PFSK-1 (cell line): ENCODE data around the gene SGK1.

Experiments used
- FOXP2 ChIP-seq: optimal IDR thresholded peaks from 2 replicates; pipeline ENCODE3; 2011; ENCODE audit warnings: borderline replicate concordance, control low read depth, inconsistent platforms; ENCODE audit not compliant: insufficient read depth; ENCODE audit errors: extremely low read length, extremely low read depth
- POLR2AphosphoS5 ChIP-seq: IDR thresholded peaks from 2 replicates; pipeline ENCODE4 v1.6.1; 2012; ENCODE audit warnings: low read depth, mild to moderate bottlenecking, control low read depth, low read length, moderate library complexity
- SIN3A ChIP-seq: IDR thresholded peaks from 2 replicates; pipeline ENCODE4 v1.6.1; 2012; ENCODE audit warnings: mild to moderate bottlenecking, low read length, moderate library complexity, borderline replicate concordance; ENCODE audit not compliant: insufficient read depth
- TAF1 ChIP-seq: IDR thresholded peaks from 2 replicates; pipeline ENCODE4 v1.6.1; 2012; ENCODE audit warnings: low read length, control low read depth, borderline replicate concordance; ENCODE audit not compliant: insufficient read depth
- TF ChIP-seq, protein P1 (sequence below), 2 experiments: IDR thresholded peaks; 2 replicates each; pipeline versions ENCODE4 v1.6.1 to v1.8.0; 2011 to 2012; ENCODE audit warnings: low read depth in 2 of 2, low read length in 2 of 2, control low read depth in 1 of 2, inconsistent platforms in 1 of 2, mild to moderate bottlenecking in 1 of 2, moderate library complexity in 1 of 2; ENCODE audit not compliant: insufficient read depth in 1 of 2

SGK1 gene

DNA sequence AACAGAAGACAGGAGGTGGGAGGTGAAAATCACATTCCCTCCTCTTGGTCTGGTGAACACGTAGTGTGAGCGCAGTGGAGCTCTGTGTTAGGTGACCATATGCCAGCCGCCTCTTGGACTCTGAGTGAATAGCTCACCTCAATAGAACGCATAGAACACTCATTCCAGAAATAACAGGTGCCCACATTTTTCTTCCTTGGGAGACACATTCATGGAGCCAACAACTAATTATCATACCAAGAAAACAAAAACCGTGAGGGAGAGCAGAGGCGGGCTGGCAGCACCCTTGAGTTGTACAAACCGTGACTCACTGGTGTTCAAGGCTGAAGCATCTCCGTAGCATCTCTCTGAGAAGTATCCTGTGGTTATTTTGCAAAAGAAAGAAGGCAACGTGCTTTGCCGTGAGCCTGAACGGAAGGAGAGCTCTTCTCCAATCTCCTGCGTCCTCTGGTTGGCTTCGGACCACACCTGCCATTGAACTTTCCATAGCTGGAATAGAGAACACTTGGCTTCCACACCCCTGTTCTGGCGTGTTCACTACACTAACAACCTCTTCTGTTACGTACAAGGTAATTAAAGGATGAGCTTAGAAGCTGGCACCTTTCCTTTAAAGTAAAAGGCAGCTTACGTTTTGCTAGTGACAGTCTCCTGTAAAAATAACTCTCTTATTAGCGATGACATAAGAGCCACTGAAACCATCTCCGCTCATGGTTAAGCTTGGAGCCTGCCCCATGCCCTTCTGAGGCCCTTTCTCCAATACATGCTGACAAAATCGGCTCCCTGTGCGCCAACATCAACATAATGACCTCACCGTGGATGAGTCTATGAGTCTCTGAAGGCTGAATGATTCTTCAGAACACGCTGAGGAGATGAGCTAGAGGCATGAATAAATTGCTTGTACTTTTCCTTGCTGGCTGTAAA lies 30.2 kb upstream of the SGK1 start:
- TF ChIP-seq TAF1 (peak; percentile 29; the same call in 1 of the 2 replicates), SIN3A (no peak), POLR2AphosphoS5 (no peak), FOXP2 (no peak)
- TF ChIP-seq, protein P1, sequence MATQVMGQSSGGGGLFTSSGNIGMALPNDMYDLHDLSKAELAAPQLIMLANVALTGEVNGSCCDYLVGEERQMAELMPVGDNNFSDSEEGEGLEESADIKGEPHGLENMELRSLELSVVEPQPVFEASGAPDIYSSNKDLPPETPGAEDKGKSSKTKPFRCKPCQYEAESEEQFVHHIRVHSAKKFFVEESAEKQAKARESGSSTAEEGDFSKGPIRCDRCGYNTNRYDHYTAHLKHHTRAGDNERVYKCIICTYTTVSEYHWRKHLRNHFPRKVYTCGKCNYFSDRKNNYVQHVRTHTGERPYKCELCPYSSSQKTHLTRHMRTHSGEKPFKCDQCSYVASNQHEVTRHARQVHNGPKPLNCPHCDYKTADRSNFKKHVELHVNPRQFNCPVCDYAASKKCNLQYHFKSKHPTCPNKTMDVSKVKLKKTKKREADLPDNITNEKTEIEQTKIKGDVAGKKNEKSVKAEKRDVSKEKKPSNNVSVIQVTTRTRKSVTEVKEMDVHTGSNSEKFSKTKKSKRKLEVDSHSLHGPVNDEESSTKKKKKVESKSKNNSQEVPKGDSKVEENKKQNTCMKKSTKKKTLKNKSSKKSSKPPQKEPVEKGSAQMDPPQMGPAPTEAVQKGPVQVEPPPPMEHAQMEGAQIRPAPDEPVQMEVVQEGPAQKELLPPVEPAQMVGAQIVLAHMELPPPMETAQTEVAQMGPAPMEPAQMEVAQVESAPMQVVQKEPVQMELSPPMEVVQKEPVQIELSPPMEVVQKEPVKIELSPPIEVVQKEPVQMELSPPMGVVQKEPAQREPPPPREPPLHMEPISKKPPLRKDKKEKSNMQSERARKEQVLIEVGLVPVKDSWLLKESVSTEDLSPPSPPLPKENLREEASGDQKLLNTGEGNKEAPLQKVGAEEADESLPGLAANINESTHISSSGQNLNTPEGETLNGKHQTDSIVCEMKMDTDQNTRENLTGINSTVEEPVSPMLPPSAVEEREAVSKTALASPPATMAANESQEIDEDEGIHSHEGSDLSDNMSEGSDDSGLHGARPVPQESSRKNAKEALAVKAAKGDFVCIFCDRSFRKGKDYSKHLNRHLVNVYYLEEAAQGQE (IDR thresholded peaks at IDR 0.05; ENCODE audit: insufficient read depth in 1 of 2, low read depth in 2 of 2, low read length in 2 of 2), result no peak

DNA sequence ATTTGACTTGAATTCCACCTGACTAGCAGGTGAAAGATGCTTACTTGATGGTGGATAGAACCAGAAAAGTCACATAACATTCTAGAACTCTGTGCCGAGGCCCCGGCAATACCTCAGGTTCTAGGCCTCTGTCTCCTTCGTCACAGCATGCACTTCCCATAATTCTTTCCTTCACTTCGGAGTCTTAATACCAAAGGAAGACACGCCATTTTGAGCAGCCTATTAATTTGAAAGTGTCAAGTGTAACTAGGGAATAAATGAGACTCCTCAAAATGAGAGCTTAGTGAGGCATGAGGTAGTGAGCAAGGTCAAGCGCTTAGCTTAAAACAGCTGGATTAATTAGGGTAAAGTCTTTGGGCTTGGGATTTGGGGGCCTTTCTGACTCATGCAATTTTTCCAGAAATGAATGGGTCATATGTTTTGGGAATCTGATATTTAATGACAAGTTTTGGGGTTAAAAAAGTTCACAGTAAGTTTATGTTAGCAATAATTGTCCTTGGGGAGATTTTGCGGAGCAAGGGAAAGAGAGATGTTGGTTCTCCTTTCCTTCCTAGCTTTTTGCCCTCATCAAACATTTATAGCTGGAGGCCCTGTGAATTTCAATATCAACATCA lies 29.1 kb upstream of the SGK1 start:
- no peak for TF ChIP-seq TAF1
- no peak for TF ChIP-seq SIN3A
- no peak for TF ChIP-seq POLR2AphosphoS5
- no peak for TF ChIP-seq FOXP2

DNA sequence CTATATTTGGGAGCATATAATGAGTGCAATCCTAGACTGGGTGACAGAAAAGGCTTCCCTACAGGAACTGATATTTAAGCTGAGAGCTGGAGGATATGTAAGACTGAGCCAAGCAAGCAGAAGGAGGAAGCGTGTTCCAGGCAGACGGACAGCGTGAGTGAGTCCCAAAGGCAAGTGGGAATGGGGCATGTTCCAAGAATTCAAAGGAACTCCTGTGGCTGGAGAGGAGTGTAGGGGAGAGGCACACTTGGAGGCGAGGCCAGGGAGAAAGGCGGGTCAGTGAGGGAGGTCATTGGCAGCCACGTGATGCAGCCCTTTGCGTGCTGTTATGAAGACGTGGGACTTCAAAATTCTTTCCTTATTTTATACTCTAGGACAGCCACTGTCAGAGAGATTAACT lies 27.9 kb upstream of the SGK1 start:
- TF ChIP-seq POLR2AphosphoS5, result no peak
- TF ChIP-seq, protein P1 (IDR thresholded peaks at IDR 0.05; ENCODE audit: insufficient read depth in 1 of 2, low read depth in 2 of 2, low read length in 2 of 2), result no peak
- no peak for TF ChIP-seq SIN3A
- TF ChIP-seq TAF1, result no peak
- TF ChIP-seq FOXP2, result no peak

DNA sequence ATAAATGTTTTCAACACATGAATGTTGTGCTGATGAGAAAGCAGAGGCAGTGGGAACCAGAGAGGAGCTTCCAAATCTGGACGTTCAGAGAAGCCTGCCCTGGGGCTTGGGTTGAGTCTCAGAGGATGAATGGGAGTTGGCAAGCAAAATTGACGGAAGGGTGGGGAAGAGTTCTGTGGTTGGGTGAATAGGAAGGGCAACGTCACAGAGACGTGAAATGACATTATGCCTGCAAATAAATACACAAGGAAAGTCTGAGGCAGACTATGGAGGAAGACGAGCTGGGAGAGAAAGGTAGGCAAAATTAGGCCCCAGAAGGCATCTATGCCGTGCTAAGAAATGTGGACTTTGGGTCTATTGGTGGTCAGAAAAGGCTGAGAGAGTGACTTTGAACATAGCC lies 25.2 kb upstream of the SGK1 start:
- TF ChIP-seq TAF1 (no peak), FOXP2 (no peak), POLR2AphosphoS5 (no peak), SIN3A (no peak)
- TF ChIP-seq, protein P1 (IDR thresholded peaks at IDR 0.05; ENCODE audit: insufficient read depth in 1 of 2, low read depth in 2 of 2, low read length in 2 of 2), result no peak

DNA sequence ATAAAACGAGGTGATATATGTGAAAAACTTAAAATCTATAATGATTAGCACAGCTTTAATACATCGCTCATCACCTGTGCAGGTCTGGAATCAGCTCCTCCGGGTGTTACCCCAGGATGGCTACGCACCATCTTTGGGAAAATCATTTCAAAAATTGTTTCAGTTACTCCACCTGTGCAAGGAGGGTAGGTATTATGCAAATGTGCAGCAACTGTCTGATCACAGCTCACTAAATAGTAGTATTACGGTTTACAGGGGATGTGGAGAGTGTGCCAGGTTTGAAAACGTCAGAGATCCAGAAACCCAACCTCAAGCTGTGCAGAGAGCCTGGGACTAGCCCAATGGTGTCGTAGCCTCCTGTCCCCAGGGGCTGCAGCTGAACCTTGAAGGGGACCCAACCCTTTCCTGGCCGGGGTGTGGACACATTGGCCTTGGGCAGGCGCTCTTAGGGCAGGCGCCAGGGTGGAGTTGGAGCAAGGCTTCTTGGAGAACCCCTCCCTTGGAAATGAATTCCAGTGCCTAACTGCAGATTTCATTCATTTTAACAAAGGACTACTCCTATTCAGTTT lies 24.2 kb upstream of the SGK1 start:
- TF ChIP-seq SIN3A (no peak), FOXP2 (no peak), TAF1 (no peak), POLR2AphosphoS5 (no peak)
- TF ChIP-seq, protein P1 (IDR thresholded peaks at IDR 0.05; ENCODE audit: insufficient read depth in 1 of 2, low read depth in 2 of 2, low read length in 2 of 2), result no peak
